H1 (cell line): ENCODE measurements around the gene PRKCD.

Experiments
- CBX5 ChIP-seq: fragments of 300-800, 300-1000 bp; sonication (generic); IDR thresholded peaks from 2 replicates; pipeline ENCODE4 v1.7.1; 2016; ENCODE audit warnings: antibody characterized with exemption, low read length, low read depth
- CTCF ChIP-seq, 3 experiments: IDR thresholded peaks; 1 replicate in 2 of 3; 2 replicates in 1 of 3; pipeline versions ENCODE4 v1.5.1 to v1.6.1; 2011; ENCODE audit warnings: low read length in 3 of 3, mild to moderate bottlenecking in 3 of 3, inconsistent platforms in 2 of 3, low read depth in 1 of 3, moderate library complexity in 1 of 3; ENCODE audit not compliant: insufficient read depth in 1 of 3; ENCODE audit errors: control extremely low read depth in 1 of 3
- EZH2 ChIP-seq: fragments of 200-600 bp; sonication (generic); IDR thresholded peaks from 2 replicates; pipeline ENCODE4 v1.7.1; 2012; ENCODE audit warnings: low read depth, mild to moderate bottlenecking, moderate library complexity, low read length, inconsistent platforms; ENCODE audit not compliant: severe bottlenecking
- HDAC6 ChIP-seq: IDR thresholded peaks from one replicate; pipeline ENCODE4 v1.7.1; 2012; ENCODE audit warnings: low read depth, mild to moderate bottlenecking, inconsistent platforms, low read length, moderate library complexity
- POLR2A ChIP-seq, 2 experiments: IDR thresholded peaks; 1 replicate in 1 of 2; 2 replicates in 1 of 2; pipeline ENCODE4 v1.6.1; 2011; ENCODE audit warnings: low read depth in 2 of 2, low read length in 2 of 2, mild to moderate bottlenecking in 2 of 2; ENCODE audit errors: control extremely low read depth in 1 of 2
- SP1 ChIP-seq: IDR thresholded peaks from 2 replicates; pipeline ENCODE4 v1.6.1; 2011; ENCODE audit warnings: low read depth, low read length

DNA sequence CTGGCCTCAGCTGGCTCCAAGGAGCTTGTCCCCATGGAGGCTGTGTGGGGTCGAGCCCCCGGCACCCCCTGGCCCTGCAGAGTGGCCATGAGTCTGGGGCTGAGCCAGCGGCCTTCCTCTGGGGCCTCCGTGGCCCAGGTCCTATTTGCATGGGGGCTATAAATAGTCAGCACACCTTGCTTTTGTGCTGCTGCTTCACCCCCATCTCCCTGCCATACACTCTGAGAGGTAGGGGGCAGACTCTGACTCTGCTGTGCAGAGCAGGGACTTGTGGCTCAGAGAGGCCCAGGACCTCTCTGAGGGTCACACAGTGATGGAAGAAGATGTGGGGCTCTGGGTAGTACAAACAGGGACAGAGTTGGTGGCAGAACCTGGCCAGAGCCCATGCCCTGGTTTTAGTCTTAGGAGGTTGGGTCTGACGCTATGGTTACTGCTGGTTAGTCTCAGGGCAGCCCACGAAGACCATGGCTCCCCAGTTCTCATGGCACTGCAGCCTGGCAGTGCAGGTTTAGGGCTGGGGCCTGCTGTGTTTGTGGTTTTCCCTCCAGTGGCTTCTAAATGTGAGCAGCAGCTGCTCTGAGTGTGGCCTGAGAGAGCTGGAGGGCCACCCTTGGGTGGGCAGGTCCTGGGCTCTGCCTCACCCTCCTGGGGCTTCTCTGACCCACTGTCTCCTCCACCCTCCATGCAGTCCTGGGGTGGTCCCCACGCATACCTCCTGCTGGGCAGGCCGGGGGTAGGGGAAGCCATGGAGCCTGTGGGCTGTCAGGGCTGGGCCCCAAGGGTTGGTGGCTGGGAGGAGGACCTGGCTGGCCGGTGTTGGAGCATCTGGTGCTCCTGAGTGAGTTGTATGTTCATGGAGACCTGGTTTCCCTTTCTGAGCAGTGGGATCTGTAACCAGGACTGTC, 13.6 kb downstream of the PRKCD start:
- TF ChIP-seq CTCF (IDR thresholded peaks at IDR 0.05; ENCODE audit: control extremely low read depth in 1 of 3, insufficient read depth in 1 of 3, low read depth in 1 of 3, low read length in 3 of 3) (no peak), SP1 (no peak), EZH2 (no peak), CBX5 (no peak), HDAC6 (no peak), POLR2A (IDR thresholded peaks at IDR 0.05; ENCODE audit: control extremely low read depth in 1 of 2, low read depth in 2 of 2, low read length in 2 of 2) (no peak)
